ENCODE results near the gene CST6.
"Not testable (repeated sequence)": the region's sequence is repeated elsewhere in the genome, so short reads cannot be mapped to it uniquely, and the experiment has no call there.

The CST6 gene

GRCh38 chr11:65987336-65987735, 24.5 kb upstream of the CST6 start:
- FAIRE-seq: no peak

DNA sequence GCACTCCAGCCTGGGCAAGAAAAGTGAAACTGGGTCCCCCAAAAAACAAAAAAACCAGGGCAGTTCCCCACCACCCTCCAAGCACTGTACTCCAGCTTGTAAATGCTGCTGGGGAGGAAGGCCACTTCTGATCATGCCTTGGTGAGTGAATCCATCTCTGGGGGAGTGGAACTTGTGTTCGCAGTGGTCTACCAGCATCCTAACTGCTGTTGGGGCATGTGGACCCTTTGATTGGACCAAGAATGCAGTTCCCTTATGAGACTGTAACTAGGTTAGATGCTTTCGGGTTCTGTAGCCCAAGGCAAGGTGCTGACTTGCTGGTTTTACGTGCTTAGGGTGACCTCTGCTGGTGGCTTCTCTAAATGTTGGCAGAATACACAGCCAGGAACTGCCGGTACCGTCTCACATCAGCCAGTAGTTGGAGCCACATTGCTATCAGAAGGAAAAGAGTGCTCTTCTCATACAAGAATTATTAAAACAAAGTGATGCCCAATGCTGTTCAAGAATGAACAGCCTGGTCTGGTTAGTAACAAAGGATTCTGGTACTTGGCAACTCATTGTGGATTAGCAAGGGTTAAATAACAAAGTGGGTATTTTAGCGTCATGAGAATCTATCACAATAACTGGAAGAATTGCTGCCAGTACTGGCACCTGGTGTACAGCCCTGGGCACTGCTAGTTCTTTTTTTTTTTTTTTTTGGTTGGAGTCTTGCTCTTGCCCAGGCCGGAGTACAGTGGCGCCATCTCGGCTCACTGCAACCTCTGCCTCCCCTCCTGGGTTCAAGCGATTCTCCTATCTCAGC, 22.8 kb upstream of the CST6 start:
- FAIRE-seq: peak; percentile 95

- FAIRE-seq: no peak
These were observed 19.8 kb upstream of the CST6 start for GRCh38 chr11:65992056-65992455.

DNA sequence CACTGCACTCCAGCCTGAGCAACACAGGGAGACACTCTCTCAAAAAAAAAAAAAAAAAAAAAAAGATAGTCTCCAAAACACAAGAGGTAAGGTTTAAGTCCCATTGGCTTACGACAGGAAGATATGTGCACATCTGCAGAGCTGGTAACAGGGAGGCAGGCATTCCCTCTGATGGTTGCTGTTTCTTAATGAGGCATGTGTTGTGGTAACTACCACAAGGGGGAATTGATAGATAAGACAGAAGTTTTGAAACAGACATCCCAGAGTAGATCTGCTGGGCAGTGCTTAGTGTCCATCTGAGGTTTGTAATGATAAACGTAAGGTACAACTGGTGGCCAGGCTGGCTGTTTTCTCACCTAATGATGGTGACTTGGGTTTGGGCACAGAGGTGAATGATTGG, 14.5 kb upstream of the CST6 start:
- no peak for FAIRE-seq

- FAIRE-seq: peak; percentile 26
These were observed 9.7 kb upstream of the CST6 start, which contains the start of the genes BANF1 and EIF1AD for GRCh38 chr11:66001942-66002647. Gene BANF1, plus strand, starts transcription at chr11:66002503. Its CDS starts 748 bp downstream, at chr11:66003251. Gene EIF1AD, minus strand, starts transcription at chr11:66002157. Its CDS starts 1,768 bp downstream, at chr11:66000389.

GRCh38 chr11:66002648-66003225, 9.1 kb upstream of the CST6 start:
- no peak for FAIRE-seq

- no peak for FAIRE-seq
These were observed 8.5 kb upstream of the CST6 start for GRCh38 chr11:66003291-66003690.

- FAIRE-seq: no peak
These were observed 7.6 kb upstream of the CST6 start for GRCh38 chr11:66004186-66004585.

GRCh38 chr11:66006134-66006890, 5.5 kb upstream of the CST6 start:
- FAIRE-seq: no peak

- FAIRE-seq: no peak
These were observed 5.0 kb upstream of the CST6 start for GRCh38 chr11:66006891-66007176.

- FAIRE-seq: no peak
These were observed 4.6 kb upstream of the CST6 start for GRCh38 chr11:66007201-66007634.

DNA sequence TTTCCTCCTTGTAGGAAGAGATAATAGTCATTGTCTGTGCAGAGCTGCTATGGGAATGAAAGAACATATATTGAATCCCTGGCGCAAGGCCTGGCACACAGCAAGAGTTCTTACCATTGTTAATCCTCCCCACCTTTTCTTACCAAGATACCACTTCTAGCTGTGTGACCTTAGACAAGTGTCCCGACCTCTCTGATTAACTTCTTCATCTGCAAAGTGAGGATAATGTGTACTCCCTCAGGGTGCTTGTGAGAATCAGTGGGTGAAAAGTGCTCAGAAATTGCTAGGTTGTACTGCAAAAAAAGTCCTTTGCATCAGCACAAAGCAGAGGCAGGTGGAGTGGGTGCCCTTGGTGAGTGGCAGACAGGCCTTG, 3.7 kb upstream of the CST6 start:
- no peak for FAIRE-seq

DNA sequence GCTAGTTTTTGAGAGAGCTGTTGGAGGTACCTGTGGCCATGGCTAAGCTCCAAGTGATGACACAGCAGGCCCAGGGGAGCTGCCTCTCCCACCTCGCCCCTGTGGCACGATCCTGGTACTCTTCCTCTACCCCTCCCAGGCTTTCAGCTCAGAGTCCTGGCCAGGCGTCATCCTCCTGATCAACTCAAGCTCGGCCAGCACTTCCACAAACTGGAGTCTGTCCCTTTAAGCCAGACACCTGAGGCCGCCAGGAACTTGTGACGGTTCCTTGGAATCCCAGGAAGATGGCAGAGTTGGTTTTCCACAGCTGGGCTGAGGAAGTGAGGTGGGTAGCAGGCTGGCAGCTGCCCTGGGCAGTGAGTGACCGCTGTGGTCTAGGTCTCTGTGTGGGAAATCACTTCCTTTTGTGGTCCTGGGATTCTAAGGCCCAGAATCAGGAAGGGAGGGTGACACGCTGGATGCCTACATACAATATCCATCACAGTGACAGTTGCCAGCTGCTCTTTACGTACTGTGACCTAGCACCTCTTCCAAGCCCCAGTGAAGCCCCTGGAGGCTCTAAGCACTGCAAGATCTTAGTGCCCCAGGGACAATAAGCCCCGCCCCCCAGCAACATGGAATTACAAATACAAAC, 3.2 kb upstream of the CST6 start:
- no peak for FAIRE-seq

GRCh38 chr11:66010036-66010435, 1.8 kb upstream of the CST6 start:
- not testable (repeated sequence) for FAIRE-seq

DNA sequence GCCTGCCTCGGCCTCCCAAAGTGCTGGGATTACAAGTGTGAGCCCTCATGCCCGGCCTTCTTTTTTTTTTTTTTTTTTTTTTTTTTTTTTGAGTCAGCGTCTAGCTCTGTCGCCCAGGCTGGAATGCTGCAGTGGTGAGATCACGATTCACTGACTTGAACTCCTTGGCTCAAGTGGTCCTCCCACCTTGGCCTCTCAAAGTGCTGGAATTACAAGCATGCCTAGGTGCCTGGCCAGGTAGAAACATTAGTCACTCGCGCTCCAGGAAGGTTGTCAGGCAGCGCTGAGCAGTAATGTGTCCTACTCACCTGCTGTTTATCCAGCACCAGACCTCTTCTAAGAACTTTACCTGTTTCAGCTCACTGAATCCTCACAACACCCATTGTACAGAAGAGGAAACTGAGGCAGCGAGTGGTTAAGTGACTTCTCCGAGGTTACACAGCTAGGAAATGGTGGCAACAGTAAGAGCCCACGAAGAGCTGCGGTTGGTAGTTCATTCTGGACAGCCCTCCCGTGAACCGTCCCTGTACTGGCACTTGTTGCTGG, 496 bp upstream of the CST6 start:
- no peak for FAIRE-seq

- FAIRE-seq: no peak
These were observed 650 bp downstream of the CST6 start for GRCh38 chr11:66012371-66012945.

DNA sequence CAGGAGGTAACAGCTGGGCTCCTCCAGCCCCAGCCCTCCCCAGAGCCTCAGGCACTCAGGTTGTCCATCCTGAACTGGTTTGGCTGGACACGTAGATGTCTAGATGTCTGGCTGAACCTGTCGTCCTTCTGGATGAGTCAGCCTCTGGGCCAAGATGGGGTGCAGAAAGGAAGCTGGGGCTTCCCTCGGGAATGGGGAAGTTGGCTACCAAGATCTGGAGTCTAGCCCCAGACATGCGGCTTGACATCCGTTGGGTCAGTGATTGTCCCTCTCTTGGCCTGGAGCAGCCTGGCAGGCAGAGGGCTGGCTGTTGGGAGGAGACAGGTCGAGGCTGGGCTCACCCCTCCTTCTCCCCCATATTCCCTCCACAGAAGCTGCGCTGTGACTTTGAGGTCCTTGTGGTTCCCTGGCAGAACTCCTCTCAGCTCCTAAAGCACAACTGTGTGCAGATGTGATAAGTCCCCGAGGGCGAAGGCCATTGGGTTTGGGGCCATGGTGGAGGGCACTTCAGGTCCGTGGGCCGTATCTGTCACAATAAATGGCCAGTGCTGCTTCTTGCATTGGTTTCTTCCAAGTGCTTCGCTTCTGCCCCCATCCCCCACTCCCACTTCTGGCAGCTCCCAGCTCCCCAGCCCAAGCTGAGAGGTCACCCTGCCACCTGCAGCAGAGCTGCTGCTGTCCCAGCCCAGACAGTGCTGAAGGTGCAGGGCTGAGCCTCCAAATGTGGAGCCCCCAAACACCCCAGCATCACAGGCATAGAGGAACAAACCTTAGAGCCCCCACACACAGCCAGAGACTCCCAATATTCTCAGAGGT, 1.3 kb downstream of the CST6 start:
- no peak for FAIRE-seq

DNA sequence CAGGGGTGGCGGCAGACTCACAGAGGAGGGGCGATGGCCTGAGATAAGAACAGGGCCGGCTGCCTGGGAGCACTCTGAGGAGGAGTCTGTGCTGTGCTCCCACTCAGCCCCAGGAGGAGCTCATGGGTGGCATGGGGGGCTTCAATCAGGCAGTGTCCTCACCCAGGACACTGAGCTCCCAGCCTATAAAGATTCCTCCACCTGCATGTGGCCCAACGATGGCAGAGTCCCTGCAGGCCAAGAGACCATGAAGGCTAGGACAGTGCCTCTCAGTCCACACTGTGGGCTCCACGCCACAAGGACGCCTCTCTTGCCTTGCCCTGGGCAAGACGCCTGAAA, 1.9 kb downstream of the CST6 start:
- FAIRE-seq: no peak

- no peak for FAIRE-seq
These were observed 3.1 kb downstream of the CST6 start for GRCh38 chr11:66014804-66015453.

GRCh38 chr11:66015454-66015881, 3.7 kb downstream of the CST6 start:
- no peak for FAIRE-seq
